ENCODE results near the gene NFASC.

Gene NFASC

DNA sequence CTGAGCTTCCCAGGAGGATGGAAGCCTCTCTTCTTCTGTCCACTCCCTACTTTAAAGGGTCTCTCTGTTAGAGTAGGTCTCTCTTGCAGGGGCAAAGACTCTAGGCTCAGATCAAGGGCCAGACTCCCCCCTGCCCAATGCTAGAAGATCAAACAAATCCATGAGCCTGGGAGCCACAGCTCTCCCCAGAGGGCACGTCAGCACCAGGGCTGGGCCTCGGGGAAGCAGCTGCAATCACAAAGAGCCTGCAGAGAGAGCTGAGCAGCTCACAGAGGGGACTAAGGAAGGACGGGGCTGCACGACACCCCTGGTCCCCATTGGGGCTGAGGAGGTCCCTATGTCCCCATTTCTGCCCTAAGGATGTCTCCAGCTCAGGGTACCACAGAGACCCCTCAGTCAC, 176.2 kb downstream of the NFASC start:
- DNase-seq = no peak

DNA sequence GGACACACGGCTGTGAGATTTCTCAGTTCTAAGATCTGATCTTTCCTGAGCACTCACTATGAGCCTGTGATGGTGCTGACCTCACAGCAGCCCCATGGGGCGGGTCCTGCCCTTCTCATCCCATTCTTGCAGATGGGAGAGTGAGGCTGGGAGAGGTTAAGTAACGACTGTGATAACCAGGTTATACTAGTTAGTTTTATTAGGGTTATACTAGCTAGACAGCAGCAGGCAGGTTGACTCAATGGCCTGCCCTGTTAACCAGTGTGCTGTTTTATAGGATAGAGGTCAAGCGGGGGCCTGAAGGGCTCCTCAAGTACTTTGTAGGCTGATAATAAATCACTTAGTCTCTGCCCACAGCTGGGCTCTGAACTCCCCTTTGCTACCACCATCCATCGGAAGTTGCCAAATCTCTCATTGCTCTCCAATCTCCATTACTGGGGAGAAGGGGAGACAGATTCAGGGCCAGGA, 177.1 kb downstream of the NFASC start:
- DNase-seq = no peak

DNA sequence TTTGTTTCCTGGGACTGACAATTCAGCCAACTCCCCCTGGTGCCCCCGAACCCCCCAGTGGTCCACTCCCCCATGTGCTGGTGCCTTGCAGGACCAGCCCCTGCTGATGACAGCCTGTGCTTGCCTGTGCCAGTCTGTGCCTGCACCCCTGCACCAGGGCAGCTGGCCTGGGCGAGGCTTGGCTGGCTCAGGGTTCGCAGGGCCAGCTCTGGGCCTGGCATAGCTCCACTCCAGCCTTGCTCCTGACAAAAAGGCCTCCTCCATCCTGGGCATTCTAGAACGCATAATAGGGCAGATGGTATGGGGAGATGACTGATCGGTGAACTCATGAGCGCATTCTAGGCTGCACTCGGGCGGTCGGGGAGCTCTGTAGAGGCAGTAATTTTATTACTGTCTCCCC, 177.7 kb downstream of the NFASC start:
- no peak for DNase-seq

DNA sequence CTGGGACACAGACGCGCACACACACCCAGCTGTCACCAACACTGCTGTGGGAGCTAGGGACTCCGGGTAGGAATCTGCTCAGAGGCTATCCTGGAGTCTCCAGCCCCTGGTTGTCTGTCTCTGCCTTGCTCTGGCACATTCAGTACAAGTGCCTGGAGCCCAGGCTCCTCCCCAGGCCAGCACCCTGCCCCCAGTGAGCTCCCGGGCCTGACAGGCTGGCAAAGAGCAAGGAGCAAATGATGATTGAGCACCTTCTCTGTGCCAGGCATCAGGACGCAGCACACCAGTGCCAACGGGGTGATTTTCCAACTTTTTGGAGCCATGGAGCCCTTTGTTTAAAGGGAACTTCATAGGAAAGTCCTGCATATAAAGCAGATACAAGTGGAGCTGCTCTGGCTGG, 178.8 kb downstream of the NFASC start:
- DNase-seq = no peak

DNA sequence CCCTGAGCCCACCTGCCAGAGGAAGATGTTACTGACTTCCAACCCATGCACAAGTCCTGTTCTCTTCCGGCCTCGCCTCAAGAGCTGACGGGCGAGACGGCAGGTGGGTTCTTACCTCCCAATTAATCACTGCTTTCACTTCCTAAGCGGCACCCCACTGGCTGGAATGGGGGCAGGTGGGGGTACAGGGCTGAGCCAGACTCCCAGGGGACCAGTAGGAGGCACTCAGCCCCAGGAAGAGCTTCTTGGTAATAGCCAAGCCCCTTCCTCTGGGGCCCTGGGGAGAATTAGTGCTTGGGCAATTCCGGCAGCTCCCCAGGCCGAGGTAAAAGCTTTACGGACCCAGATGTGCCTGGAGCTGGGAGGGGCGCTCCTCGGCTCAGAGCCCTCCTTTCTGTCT, 182.0 kb downstream of the NFASC start:
- no peak for DNase-seq

DNA sequence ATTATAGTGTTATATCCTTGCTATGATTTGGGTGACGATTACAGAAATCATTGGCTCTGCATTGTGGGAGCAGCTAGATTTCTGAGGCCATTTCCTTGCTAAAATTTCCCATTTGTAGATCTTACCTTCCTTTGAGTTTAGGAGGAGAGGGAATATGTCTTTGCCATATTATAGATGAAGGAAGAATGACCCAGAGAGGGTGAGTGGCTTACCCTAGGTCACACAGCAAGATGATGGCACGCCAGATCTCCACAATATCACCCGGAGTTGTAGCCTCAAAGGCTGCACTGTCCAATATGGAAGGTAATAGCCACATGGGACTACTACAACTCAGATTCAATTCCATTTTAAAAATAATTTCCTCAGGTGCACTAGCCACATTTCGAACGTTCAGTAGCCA, 182.6 kb downstream of the NFASC start:
- no peak for DNase-seq

DNA sequence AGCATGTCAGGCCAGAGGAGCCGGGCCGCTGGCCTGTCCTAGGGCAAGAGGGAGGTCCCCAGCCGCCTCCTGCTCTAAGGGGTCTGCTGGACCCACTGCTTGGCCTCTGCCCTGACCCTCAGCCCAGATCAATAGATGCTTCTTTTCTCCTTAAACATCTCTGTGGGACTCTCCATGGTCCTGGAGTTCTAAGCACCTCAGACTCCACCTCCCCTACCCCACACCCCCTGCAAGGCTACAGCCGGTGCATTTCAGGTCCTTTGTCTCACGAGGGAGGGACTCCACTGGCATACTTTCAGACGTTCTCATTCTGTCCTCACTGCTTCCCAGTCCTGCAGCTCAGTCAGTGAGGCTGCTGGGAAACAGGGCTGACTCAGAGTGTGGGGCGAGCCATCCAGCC, 183.4 kb downstream of the NFASC start:
- DNase-seq = no peak

DNA sequence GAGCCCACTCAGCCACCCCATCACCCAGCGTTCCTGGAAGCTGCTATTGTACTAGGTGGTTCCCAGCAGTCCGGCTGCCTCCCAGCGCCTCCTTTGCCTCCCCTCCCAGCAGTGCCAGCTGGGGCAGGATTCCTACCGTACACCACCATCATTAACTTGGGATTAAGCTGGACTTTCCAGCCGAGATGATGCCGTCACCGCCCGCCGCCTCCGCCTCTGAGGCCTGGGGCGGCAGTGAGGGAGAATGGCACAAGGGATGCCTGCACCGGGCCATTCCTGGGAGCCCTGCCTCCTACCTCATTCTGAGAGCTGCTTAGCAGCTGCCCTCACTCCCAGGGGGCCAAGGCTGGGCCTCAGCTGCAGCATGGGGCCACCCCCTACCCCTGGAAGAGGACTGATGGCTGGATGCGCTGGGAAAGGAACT, 185.5 kb downstream of the NFASC start:
- DNase-seq = no peak

DNA sequence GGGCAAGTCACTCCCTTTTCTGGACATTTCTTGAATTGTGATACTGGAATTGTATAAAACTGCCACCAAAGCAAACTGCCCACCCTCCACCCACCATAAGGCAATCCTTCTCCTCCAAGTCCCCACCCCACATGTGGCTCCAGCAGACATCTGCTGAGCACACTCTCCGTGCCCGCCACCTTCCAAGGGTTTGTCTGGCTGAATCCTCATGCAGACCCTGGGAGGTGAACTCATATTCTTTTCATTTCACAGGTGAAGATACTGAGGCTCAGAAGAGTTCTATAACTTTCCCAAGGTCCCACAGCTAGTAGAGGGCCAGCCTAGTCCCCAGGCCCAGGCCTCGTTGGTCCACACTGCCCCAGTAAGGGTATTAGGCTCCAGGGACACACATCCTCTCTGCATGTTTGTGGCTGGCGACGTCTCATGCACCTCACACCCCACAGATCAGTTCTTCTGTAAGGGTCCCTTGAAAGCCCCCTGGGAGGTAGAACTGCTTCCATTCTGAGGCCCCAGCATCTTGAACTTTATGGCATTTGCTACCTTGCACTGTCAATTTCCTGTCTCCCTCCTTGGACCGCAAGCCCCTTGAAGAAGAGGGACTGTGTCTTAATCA, 186.4 kb downstream of the NFASC start:
- DNase-seq = no peak

DNA sequence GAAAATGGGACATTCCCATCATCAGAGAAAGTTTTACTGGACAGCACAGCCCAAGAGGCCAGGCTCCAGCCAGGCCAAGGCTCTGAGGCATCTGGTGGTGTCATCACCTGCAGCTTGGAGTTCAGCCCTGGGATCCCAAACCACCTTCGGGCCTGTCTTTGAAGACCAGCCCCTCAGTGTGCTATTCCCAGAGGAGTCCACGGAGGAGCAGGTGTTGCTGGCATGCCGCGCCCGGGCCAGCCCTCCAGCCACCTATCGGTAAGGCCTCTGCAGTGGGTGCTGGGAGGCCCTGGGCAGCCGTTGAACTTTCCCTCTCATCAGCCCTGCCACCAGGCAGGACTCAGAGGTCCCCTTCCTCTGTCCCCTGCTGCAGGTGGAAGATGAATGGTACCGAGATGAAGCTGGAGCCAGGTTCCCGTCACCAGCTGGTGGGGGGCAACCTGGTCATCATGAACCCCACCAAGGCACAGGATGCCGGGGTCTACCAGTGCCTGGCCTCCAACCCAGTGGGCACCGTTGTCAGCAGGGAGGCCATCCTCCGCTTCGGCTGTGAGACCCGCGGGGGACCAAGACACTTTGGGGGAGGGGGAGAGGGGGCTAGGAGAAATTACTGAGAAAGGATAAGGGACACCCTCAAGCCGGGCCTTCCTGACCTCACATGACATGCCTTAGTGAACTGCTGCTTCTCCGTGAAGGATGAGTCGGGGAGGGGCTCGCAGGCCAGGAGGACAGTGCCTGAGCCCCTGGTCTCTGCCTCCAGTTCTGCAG, 187.3 kb downstream of the NFASC start:
- no peak for DNase-seq

DNA sequence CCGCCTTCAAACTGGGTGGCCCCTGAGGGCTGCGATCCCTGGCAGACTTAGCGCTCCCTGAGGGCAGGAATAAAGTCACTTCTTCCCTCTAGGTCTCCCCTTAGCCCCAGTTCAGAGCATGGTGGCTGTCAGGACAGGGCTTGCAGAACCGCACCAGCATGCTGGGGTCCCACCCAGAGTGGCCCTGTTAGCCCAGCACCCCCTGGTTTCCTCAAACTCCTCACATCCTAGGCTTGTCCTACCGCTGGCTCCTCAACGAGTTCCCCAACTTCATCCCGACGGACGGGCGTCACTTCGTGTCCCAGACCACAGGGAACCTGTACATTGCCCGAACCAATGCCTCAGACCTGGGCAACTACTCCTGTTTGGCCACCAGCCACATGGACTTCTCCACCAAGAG, 188.2 kb downstream of the NFASC start:
- DNase-seq = no peak

DNA sequence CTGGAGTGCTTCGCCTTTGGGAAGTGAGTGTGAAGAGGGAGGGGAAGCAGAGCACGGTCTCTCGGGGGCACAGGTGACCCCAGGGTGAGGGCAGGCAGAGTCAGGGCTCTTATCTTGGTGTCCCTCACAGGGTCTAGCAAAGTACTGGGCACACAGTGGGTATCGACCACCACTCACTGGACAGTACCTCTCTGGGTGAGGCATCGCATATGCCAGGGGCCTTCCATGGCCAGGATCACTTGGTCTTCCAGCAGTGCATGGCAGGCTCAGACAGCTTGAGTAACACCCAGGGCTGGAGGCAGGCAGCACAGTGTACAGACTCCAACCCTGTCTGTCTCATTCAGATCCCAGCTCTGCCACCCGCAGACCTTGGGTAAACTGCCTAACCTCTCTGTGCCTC, 189.0 kb downstream of the NFASC start:
- DNase-seq = no peak

DNA sequence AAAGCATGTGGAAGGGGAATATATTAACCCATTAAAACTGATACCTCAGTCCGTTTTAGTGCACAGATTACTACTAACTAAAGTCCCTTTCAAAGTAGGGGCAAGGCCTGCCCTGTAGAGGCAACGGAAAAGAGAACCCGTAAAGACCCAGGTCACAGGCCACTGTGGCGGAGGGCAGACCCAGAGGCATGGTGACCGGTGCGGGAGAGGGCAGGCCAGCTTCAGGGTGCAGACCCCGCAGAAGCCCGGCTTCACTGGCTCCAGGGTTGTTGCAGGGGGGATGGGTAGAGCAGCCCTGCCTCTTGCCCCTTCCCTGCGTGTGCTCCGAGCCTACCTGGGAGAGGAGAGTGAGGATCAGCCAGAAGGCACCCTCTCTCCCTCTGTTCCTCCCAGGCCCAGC, 190.1 kb downstream of the NFASC start:
- DNase-seq = no peak

DNA sequence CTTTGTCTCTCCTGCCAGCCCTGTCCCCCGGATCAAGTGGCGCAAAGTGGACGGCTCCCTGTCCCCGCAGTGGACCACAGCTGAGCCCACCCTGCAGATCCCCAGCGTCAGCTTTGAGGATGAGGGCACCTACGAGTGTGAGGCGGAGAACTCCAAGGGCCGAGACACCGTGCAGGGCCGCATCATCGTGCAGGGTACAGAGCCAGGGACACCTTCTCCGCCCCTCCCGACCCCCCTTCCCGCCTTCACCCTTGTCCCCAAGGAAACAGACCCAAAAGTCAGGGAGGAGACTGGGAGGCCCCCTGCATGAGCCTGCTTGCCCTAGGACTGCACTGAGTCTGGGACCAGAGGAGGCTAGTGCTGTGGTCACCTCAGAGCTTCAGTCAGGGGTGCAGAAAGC, 190.6 kb downstream of the NFASC start:
- DNase-seq = no peak

DNA sequence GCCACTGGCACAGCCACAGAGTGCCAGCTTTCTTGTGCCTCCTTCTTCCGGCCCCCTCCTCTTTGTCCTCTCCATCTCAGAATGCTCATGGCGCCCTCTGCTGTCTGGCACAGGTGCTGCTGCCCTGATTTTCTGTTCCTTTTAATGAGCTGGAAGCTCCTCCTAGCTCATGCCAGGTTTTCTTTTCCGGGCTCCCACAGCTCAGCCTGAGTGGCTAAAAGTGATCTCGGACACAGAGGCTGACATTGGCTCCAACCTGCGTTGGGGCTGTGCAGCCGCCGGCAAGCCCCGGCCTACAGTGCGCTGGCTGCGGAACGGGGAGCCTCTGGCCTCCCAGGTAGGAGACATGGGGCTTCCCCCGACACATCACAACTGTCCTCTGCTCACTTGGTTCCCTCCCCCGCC, 191.0 kb downstream of the NFASC start:
- DNase-seq = peak; percentile 64

DNA sequence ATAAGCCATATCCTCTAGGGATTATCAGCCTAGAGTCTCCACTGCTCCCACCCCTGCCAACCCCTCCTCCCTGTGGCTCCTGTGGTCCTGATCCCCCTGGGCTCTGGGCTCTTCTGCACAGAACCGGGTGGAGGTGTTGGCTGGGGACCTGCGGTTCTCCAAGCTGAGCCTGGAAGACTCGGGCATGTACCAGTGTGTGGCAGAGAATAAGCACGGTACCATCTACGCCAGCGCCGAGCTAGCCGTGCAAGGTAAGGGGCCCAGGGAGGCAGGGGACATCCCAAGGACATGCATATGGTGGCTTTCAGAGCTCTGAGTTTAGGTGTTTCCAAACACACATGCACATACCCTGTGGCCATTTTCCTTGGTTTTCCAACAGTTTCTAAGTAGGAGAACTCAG, 191.7 kb downstream of the NFASC start:
- no peak for DNase-seq

DNA sequence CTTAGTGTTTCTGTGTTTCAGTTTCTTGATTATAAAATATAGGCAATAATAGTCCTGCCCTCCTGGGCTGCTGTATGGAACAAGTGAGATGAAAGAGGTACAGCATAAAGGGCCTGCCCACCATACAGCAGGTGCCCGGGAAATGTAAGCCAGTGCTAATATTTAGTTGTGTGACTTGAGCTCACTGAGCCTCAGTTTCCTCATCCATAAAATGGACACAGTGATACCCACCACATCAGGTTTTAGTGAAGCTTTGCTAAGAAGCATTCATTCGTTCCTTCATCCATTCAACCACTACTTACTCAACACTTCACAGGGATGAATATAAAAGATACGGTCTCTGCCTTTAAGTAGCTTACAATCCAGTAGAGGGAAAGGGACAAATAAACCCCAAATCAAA, 192.2 kb downstream of the NFASC start:
- DNase-seq = no peak

DNA sequence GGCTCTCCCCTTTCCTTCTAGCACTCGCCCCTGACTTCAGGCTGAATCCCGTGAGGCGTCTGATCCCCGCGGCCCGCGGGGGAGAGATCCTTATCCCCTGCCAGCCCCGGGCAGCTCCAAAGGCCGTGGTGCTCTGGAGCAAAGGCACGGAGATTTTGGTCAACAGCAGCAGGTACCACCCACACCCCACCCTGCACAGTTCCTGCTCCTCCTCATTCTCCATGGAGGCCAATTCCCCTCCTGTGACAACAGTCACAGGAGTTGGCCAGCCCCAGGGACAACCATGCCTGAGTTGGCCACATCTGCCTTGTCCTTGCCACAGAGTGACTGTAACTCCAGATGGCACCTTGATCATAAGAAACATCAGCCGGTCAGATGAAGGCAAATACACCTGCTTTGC, 193.6 kb downstream of the NFASC start:
- no peak for DNase-seq

DNA sequence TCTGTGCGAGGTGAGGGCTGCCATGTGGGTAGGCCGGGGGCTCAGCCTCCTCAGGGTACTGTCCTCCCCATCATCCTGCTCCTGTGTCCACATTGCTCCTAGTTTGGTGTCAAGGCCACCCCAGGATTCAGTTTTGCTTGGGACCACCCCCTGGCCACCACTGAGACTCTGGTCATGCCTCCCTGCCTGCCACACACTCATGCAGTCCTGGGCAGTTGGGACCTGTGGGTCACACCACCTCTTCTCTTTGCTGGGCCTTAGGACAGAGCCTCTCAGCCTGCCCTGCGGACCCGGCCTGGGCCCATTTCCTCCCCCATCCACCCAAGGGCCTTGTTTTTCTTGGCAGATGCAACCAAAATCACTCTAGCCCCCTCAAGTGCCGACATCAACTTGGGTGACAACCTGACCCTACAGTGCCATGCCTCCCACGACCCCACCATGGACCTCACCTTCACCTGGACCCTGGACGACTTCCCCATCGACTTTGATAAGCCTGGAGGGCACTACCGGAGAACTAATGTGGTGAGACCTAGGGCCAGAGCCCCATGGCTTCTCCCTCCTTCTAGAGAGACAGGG, 194.2 kb downstream of the NFASC start:
- DNase-seq = no peak

DNA sequence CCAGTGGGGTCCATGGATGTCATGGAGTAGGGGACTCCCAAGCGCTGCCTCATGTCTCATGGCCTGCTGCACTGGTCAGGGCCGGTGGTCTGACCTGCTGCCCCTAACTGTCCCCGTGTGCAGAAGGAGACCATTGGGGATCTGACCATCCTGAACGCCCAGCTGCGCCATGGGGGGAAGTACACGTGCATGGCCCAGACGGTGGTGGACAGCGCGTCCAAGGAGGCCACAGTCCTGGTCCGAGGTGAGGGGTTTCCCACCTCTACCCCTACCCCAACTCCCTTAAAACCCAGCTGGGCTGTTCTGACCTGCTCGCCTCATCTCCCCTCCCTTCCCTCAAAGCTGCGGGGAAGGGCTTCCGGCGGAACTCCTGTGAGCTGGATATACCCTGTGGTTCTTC, 195.0 kb downstream of the NFASC start:
- no peak for DNase-seq

DNA sequence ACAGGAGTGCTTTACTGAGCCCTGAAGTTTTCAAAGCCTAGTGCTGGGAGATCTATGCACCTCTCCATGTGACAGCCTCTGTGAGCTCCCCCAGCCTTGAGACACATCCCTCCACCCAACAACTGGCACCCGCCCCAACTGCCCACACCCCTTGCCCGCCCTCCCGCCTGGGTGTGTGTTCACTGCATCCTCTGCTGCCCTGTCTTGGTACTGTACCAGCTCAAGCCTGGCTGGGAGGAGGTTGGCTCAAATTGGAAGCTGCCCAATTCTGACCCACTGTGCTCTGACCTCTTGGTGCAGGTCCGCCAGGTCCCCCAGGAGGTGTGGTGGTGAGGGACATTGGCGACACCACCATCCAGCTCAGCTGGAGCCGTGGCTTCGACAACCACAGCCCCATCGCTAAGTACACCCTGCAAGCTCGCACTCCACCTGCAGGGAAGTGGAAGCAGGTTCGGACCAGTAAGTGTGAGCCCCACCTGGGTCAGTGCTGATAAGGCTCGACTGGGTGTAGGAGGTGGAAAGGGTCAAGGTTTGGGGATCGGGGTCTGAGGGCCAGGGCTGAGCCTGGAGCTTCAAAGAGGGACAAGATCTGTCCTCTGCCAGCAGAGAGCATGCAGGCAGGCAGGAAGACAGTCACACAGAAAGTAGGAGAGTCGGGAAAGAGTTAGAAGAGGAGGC, 195.6 kb downstream of the NFASC start:
- DNase-seq = no peak

DNA sequence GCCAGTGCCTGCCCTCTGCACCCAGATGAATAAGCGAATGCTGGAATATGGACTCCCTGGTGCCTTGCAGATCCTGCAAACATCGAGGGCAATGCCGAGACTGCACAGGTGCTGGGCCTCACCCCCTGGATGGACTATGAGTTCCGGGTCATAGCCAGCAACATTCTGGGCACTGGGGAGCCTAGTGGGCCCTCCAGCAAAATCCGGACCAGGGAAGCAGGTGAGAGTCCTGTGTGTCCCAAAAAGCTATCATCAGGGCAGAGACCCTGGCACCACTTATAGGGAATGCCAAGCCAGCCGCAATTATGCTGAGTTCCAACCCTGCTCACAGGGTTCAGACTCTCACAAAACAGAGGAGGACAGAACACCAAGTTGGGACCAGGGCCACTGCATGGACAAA, 196.4 kb downstream of the NFASC start:
- no peak for DNase-seq

DNA sequence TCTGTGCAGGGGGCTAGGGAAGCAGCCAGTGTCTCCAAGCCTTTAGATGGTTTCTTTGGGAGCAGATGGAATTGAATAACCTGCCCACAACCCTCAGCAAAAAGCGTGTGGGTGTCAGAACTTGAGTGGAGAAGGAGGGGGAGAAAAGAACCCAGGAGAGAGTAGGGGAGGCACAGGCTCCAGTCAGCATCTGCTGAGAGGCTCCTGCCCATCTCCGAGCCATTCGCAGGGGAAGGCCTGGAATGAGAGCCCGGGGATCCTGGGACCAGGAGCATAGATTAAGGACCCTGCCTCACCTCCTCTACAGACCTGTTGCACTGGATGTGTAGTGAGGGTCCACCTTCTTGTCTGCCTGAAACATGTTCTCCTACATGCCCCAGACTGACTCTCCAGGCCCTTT, 197.3 kb downstream of the NFASC start:
- no peak for DNase-seq

DNA sequence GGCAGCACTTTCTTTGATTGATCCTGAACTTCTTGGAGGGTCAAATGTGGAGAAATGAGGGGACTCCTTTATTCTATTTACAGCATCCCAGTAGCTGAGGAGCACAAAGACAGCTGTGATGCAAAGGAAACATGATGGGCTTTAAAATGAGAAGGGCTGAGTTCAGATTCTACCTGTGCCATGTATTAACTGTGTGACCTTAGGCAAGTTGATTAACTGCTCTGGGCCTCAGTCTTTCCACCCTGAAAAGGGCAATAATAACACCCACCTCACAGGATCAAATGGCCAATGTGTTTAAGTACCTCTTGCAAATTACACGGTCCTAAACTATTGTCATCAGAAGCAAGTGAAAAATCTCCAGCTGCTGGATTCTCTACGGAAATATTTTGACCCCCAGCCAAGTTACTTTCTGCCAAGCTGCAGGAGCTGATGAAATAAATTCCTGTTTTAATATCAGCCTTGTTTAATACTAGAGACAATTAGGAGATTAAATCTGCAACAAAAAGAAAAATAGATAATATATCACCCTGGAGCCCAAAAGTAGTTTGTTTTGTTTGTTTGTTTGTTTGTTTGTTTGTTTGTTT, 197.9 kb downstream of the NFASC start:
- no peak for DNase-seq

Measured in CD4-positive, alpha-beta T cell treated with Interleukin-12 subunit alpha and Interleukin-12 subunit beta, for 1 hour (primary cell).